Gastrocnemius medialis (tissue), 4 donors: Measurements from ENCODE around the gene CRB2.

Experiments used
- POLR2A ChIP-seq, 2 donors: fragments of 450-650 bp; IDR thresholded peaks; one replicate each; pipeline ENCODE4 v1.6.1; 2017; ENCODE audit warnings: antibody characterized with exemption in 2 of 2, mild to moderate bottlenecking in 2 of 2, moderate library complexity in 2 of 2
- TF ChIP-seq, protein P1 (sequence below), 5 experiments: fragments of 450-650 bp in 3 of 5; fragments of 200-600 bp in 2 of 5; sonication (generic) in 2 of 5; IDR thresholded peaks in 4 of 5; conservative IDR thresholded peaks in 1 of 5; 1 replicate in 4 of 5; 2 replicates in 1 of 5; pipeline ENCODE4 v1.5.1; 2016 to 2019; ENCODE audit warnings: antibody characterized with exemption in 5 of 5, mild to moderate bottlenecking in 3 of 5, moderate library complexity in 3 of 5

DNA sequence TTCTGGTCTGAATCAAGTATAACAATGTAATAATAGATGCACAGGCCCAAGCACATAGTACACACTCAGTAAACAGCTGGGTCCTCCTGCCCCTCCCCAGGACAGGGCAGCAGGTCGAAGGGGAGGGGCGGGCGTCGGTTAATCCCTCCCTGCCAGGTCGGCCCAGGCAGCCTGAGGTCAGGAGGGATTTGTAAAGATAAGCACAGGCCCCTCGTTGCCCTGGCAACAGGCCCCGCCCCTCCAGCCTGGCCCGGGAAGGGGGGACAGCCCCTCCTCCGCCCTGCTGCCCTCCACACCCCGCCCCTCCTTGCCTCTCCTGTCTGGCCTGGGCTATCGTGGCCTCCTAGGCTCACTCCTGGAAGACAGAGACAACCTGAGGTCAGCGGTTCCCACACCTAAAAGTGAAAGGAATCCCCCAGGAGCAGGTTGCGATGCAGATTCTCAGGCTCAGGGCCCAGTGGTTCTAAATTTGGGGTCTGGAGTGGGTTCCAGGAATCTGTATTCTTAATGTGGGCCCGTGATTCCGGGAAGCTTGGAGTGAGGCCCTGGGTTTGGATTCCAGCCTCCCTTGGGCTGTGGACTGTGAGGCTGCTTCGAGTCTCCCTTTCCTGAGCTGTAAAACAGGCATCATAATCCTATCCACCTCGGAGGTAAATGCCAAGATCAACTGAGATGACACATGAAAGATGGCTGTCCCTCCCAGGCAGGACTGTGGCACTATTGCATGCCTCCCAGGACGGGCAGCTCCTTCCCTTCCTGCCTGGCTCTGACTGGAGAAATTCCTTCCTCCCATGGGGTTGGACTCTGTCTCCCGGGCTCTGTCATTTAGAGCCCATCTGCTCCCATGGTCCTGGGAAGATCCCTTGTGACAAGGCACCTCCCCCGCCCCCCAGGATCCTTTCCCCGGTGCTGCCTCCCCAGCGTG is 4.4 kb downstream of the CRB2 start:
- TF ChIP-seq, protein P1, sequence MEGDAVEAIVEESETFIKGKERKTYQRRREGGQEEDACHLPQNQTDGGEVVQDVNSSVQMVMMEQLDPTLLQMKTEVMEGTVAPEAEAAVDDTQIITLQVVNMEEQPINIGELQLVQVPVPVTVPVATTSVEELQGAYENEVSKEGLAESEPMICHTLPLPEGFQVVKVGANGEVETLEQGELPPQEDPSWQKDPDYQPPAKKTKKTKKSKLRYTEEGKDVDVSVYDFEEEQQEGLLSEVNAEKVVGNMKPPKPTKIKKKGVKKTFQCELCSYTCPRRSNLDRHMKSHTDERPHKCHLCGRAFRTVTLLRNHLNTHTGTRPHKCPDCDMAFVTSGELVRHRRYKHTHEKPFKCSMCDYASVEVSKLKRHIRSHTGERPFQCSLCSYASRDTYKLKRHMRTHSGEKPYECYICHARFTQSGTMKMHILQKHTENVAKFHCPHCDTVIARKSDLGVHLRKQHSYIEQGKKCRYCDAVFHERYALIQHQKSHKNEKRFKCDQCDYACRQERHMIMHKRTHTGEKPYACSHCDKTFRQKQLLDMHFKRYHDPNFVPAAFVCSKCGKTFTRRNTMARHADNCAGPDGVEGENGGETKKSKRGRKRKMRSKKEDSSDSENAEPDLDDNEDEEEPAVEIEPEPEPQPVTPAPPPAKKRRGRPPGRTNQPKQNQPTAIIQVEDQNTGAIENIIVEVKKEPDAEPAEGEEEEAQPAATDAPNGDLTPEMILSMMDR (IDR thresholded peaks at IDR 0.05 in 4 of 5, conservative IDR thresholded peaks at IDR 0.05 in 1 of 5): no peak
- no peak for TF ChIP-seq POLR2A (IDR thresholded peaks at IDR 0.05)
